CD4-positive, alpha-beta T cell treated with Interleukin-4 for 4 hours (primary cell): ENCODE data around the gene CACNA1B.

Experiments
- DNase-seq: peaks from one replicate; pipeline ENCODE4 v3.0.0-alpha.2; 2020

CACNA1B gene

GRCh38 chr9:137924169-137924568 lies 46.6 kb downstream of the CACNA1B start:
- DNase-seq: no peak

GRCh38 chr9:137924761-137925369 lies 47.3 kb downstream of the CACNA1B start:
- no peak for DNase-seq

- no peak for DNase-seq
Observed at GRCh38 chr9:137943655-137944054, 66.1 kb downstream of the CACNA1B start.

GRCh38 chr9:137945581-137945980 lies 68.0 kb downstream of the CACNA1B start:
- DNase-seq: no peak

GRCh38 chr9:137946993-137947392 lies 69.4 kb downstream of the CACNA1B start:
- no peak for DNase-seq

GRCh38 chr9:137948642-137949041 lies 71.1 kb downstream of the CACNA1B start:
- DNase-seq: no peak

- DNase-seq: no peak
Observed at GRCh38 chr9:137949260-137949659, 71.7 kb downstream of the CACNA1B start.

- DNase-seq: no peak
Observed at GRCh38 chr9:137951107-137951506, 73.5 kb downstream of the CACNA1B start.

- no peak for DNase-seq
Observed at GRCh38 chr9:137951597-137952490, 74.3 kb downstream of the CACNA1B start.

- DNase-seq: no peak
Observed at GRCh38 chr9:137952976-137953666, 75.5 kb downstream of the CACNA1B start.

GRCh38 chr9:137953683-137954438 lies 76.3 kb downstream of the CACNA1B start:
- no peak for DNase-seq

- DNase-seq: no peak
Observed at GRCh38 chr9:137955224-137955570, 77.6 kb downstream of the CACNA1B start.

GRCh38 chr9:137955586-137955985 lies 78.0 kb downstream of the CACNA1B start:
- no peak for DNase-seq

GRCh38 chr9:137956039-137956438 lies 78.5 kb downstream of the CACNA1B start:
- DNase-seq: no peak

- no peak for DNase-seq
Observed at GRCh38 chr9:137956688-137957385, 79.3 kb downstream of the CACNA1B start.

GRCh38 chr9:137959641-137960411 lies 82.2 kb downstream of the CACNA1B start:
- no peak for DNase-seq

GRCh38 chr9:137960496-137960895 lies 82.9 kb downstream of the CACNA1B start:
- DNase-seq: no peak

- DNase-seq: no peak
Observed at GRCh38 chr9:137963525-137963924, 85.9 kb downstream of the CACNA1B start.

GRCh38 chr9:137965177-137965795 lies 87.7 kb downstream of the CACNA1B start:
- no peak for DNase-seq

- no peak for DNase-seq
Observed at GRCh38 chr9:137967280-137967953, 89.8 kb downstream of the CACNA1B start.

GRCh38 chr9:137968235-137968634 lies 90.7 kb downstream of the CACNA1B start:
- no peak for DNase-seq
